Ovary (tissue), 9 donors: ENCODE measurements around the gene SIDT2. TPM values are rescaled to one million over a fixed set of nuclear protein-coding genes. Genes with fewer than 3 reads are reported as not detected.

Experiments used
- DNase-seq, 5 donors: peaks; one replicate each; pipeline ENCODE4 v3.0.0-alpha.2; 2019 to 2020
- H3K27ac ChIP-seq, 2 donors: fragments of 200-600 bp; one replicate each; pipeline versions ENCODE4 v1.5.1 to v1.8.0; 2019 to 2022
- H3K27me3 ChIP-seq: fragments of 200-600 bp; one replicate; pipeline ENCODE4 v1.8.0; 2022
- H3K36me3 ChIP-seq: fragments of 200-600 bp; sonication (generic); one replicate; pipeline ENCODE4 v1.5.1; 2019
- H3K4me1 ChIP-seq: one replicate; pipeline ENCODE4 v1.8.1; 2013; ENCODE audit warnings: mild to moderate bottlenecking, moderate library complexity; ENCODE audit not compliant: insufficient read depth
- H3K4me3 ChIP-seq: fragments of 200-600 bp; sonication (generic); one replicate; pipeline ENCODE4 v1.5.1; 2017
- H3K9me3 ChIP-seq, 2 donors: fragments of 200-600 bp in 1 of 2; sonication (generic) in 1 of 2; one replicate each; pipeline versions ENCODE4 v1.5.1 to v1.8.1; 2013 to 2019; ENCODE audit warnings: mild to moderate bottlenecking in 1 of 2, moderate library complexity in 1 of 2
- EP300 ChIP-seq: sonication (generic); formaldehyde crosslinking; IDR thresholded peaks from one replicate; pipeline ENCODE4 v1.6.1; 2017; ENCODE audit warnings: antibody characterized with exemption
- POLR2A ChIP-seq: fragments of 450-650 bp; IDR thresholded peaks from one replicate; pipeline ENCODE4 v1.6.1; 2017; ENCODE audit warnings: antibody characterized with exemption, mild to moderate bottlenecking, moderate library complexity
- WGBS, 3 donors: extraction: QIAGEN DNeasy Blood & Tissue Kit in 1 of 3; methylation state at CpG; one replicate each; pipeline versions ENCODE4 v1.1.5 to v1.1.7; 2013 to 2017; 5-methylcytosine and 5-hydroxymethylcytosine counted together
- intact Hi-C, 4 donors: fragments of 100-400 bp; cut with DNase I; formaldehyde crosslinking; loops; one replicate each; pipeline versions ENCODE4 v1.11.0 to v1.15.1; 2022 to 2023
- polyA plus RNA-seq, 2 donors: library from polyadenylated mRNA; stranded (reverse); fragments of 200-250 nt in 1 of 2; fragments of 350-450 nt in 1 of 2; fragmentation: Illumina TruSeq in 1 of 2; extraction: RNeasy Lipid Tissue Mini Kit (QIAGEN cat#74804) in 1 of 2; gene quantifications; one replicate each; pipeline ENCODE4 v1.2.3, GENCODE V29; 2013 to 2014
- total RNA-seq, 7 donors: library from RNA; depleted of rRNA in 2 of 7; stranded (reverse); fragments of >200 nt in 2 of 7; fragmentation: NEBNext Ultra II Directional in 3 of 7; extraction: Animal tissue kit (Norgen Biotek cat#: 25700) in 3 of 7; gene quantifications; one replicate each; pipeline versions ENCODE4 v1.1.0 to v1.2.4, GENCODE V29; 2016 to 2023
- TF ChIP-seq, protein P1 (sequence below), 3 donors: fragments of 450-650 bp in 2 of 3; fragments of 200-600 bp in 1 of 3; IDR thresholded peaks; one replicate each; pipeline versions ENCODE4 v1.5.1 to v1.8.0; 2016 to 2022; ENCODE audit warnings: antibody characterized with exemption in 3 of 3, mild to moderate bottlenecking in 1 of 3
- donor health status: DM: no; HTN: no; CAD: no; lungs with moderate emphysema.
- donor health status: DM: no; HTN: no; CAD: no.
- donor health status: Bipolar disorder and iron deficiency.
- donor health status: DM: yes; HTN: yes; CAD: no.
- donor health status: DM: no; HTN: no; CAD: no.
- donor health status: DM: yes; HTN: yes; CAD: no.

Gene SIDT2
- total and polyA plus RNA-seq, 9 donors, result 36.5 to 141 (median 73.7) TPM

DNA sequence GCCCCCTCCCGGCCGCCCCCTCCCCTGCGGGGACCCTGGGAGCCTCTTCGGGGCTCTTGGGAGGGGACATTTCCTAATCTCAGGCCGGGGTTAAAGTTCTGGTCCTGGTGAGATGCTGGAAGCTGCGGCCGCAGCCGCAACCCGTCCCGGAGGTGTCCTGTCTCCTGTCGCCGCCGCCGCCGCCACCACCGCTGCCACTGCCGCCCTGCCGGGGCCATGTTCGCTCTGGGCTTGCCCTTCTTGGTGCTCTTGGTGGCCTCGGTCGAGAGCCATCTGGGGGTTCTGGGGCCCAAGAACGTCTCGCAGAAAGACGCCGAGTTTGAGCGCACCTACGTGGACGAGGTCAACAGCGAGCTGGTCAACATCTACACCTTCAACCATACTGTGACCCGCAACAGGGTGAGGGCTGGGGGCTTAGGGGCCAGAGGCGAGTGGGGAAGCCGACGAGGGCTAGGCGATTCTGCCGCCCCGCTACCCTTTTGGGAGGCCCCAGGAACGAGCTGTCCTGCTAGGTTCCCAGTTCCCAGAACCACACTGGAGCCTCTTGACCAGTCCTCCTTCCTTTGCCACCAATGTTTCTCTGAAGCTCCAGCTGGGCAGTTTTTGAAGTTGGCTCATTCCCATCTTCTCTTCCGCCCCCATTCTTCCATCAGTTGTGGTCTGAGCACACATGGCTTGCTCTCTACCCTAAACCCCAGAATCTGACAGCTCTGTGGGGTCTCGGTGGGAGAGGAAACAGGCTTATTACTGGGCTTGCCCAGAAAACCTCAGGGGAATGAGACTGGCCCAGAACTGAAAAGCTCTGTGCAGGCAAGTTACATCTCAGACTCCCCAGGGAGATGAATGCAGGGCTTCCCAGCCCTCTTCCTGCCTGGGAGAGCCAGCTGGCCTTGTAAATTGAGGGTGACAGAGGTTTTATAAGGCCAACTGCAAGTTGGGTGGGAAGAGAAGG, 781 bp downstream of the SIDT2 start:
- DNase-seq, result peak in 4 of 5 donors; percentile 32 to 63 (median 46)
- Histone ChIP-seq H3K9me3 (no peaks in the 10 kb centered on the region), H3K36me3 (no peaks in the 10 kb centered on the region), H3K27ac (peak overlapping the region; percentile 79 to 88), H3K27me3 (no peaks in the 10 kb centered on the region), H3K4me3 (peak overlapping the region; percentile 65), H3K4me1 (peaks cover 12% of the 10 kb centered on the region)
- WGBS, 3 donors, result 0 to 1% (median 1%) methylated on average over 37 to 39 of the region's 39 CpGs
- no peak for TF ChIP-seq POLR2A
- no peak for TF ChIP-seq EP300
- TF ChIP-seq, protein P1, sequence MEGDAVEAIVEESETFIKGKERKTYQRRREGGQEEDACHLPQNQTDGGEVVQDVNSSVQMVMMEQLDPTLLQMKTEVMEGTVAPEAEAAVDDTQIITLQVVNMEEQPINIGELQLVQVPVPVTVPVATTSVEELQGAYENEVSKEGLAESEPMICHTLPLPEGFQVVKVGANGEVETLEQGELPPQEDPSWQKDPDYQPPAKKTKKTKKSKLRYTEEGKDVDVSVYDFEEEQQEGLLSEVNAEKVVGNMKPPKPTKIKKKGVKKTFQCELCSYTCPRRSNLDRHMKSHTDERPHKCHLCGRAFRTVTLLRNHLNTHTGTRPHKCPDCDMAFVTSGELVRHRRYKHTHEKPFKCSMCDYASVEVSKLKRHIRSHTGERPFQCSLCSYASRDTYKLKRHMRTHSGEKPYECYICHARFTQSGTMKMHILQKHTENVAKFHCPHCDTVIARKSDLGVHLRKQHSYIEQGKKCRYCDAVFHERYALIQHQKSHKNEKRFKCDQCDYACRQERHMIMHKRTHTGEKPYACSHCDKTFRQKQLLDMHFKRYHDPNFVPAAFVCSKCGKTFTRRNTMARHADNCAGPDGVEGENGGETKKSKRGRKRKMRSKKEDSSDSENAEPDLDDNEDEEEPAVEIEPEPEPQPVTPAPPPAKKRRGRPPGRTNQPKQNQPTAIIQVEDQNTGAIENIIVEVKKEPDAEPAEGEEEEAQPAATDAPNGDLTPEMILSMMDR (IDR thresholded peaks at IDR 0.05), result no peak
- intact Hi-C loops, result loop anchor here in 2 of 4 donors (2.0 to 10.0 kb wide), 2 partner anchors 41 to 45 kb away; no protein-coding TSS in a partner anchor

DNA sequence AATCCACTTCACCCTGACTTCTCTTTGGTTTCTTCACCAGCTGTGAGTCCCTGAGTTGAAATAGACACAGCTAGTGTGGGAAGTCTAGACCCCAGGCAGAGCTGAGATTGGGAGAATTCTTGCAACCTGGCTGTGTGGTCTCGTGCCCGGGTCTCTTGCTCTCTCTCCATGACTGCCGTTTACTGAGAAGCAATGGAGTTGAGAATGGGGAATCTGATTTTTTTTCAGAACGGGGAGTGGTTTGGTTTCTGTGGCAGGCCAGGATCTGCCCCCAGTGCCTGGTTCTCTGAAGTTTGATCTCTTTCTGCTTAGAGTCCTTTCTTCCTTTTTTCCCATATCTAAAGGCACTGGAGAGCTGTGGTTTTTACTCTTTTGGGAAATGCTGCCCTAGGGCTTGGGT, 1.5 kb downstream of the SIDT2 start:
- Histone ChIP-seq H3K9me3 (no peaks in the 10 kb centered on the region), H3K27me3 (no peaks in the 10 kb centered on the region), H3K4me3 (peak overlapping the region; percentile 65), H3K4me1 (peaks cover 12% of the 10 kb centered on the region), H3K36me3 (no peaks in the 10 kb centered on the region), H3K27ac (peak overlapping the region; percentile 33 to 88)
- WGBS, 3 donors, result 9 to 30% (median 11%) methylated on average over 4 of the region's 4 CpGs
- no peak for TF ChIP-seq EP300
- TF ChIP-seq, protein P1 (IDR thresholded peaks at IDR 0.05), result no peak
- TF ChIP-seq POLR2A, result no peak
- intact Hi-C loops, result loop anchor here in 1 of 4 donors (5.0 kb wide), 1 partner anchor 47 kb away; no protein-coding TSS in a partner anchor
- peak in 2 of 5 donors; percentile 20 to 33 for DNase-seq

DNA sequence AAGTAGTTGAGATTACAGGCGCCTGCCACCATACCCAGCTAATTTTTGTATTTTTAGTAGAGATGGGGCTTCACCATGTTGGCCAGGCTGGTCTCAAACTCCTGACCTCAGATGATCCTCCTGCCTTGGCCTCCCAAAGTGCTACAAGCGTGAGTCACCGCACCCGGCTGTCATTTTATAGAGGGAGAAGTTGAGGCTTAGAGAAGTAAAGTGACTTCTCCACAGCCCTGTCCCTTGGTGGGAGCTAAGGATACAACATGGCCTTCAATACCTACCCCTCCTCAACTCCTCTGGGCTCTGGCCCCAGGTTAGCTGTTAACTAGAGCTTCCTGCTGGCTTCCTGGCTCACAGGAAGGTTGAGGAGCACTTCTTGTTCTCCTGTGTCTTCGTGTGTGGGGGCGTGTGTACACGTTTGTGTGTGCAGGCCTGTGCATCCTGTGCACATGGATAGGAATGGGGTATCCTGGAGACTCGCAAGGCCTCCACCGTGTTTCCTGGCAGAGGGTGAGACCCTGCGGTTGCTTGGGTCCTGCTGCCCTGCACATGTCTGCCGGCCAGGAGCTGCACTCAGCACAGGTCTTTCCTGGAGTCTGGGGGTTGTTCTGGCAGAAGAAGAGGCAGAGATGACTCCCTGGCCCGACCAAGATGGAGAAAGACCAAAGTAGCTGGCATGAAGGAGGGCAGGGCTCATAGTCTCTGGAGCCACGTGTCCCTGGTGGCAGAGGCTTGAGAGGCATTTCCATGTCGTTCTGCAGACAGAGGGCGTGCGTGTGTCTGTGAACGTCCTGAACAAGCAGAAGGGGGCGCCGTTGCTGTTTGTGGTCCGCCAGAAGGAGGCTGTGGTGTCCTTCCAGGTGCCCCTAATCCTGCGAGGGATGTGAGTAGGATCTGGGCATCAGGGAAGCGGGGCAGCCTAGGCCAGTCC, 2.4 kb downstream of the SIDT2 start:
- peak; percentile 72 to 84 (median 81) for DNase-seq
- no peaks in the 10 kb centered on the region for H3K9me3 ChIP-seq
- no peaks in the 10 kb centered on the region for H3K36me3 ChIP-seq
- no peaks in the 10 kb centered on the region for H3K27me3 ChIP-seq
- no peak overlapping the region for H3K4me3 ChIP-seq
- peak overlapping the region; percentile 17 to 38 for H3K27ac ChIP-seq
- intact Hi-C loops, result loop anchor here in 1 of 4 donors (5.0 kb wide), 1 partner anchor 46 kb away; no protein-coding TSS in a partner anchor
- no peak for TF ChIP-seq EP300
- TF ChIP-seq, protein P1 (IDR thresholded peaks at IDR 0.05), result peak; percentile 26 to 76 (median 73)
- 37 to 44% (median 40%) methylated on average over 22 of the region's 22 CpGs for WGBS, 3 donors
- peaks cover 12% of the 10 kb centered on the region for H3K4me1 ChIP-seq
